Measurements from ENCODE around the gene HMSD.
A peak's percentile ranks its signal among the peaks of the same experiment; 100 is the strongest.

Gene HMSD

DNA sequence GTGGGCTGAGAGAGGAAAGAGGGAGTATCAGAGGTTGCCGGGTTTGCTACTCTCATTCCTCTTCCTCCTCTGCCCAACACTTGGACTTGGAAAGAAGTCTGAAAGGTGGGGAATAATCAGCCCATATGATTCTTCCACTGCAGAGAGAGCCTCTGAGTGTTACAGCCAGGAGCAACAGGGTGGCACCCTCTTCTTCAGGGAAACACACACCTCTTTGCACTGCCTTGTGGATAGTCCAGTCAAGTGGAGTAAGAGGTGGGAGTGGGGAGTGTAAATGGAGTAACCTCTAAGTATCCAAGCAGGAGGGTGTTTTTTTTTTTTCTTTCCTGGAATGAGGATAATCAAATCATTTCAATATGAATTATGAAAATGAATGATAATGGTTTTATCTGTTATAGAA, 11.8 kb downstream of the HMSD start:
- DNase-seq: no peak

DNA sequence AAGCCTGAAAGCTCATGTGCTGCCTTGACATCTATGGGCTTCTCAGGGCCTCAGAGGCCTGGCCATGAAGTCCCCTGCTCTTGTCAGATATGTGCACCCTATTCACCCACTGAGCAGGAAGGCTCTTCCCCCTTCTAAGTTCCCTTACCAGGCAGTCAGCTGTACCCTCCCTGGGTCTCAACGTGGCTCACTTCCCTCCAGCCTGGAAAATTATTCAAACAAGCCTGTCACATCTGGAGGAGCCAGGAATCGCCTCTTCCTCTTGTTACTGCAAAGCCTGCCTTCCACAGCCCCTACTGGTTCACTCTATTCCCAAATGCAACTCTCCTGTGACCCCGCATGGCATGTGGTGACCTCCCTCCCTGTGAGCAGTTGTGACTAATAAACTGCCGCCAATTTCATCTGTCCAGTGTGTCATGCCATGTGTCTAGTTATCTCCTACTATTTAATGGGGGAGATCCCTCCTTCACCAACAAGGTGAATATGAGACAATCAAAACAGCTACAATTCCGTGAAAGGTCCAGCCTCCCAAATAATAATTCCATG, 12.4 kb downstream of the HMSD start:
- DNase-seq: no peak

DNA sequence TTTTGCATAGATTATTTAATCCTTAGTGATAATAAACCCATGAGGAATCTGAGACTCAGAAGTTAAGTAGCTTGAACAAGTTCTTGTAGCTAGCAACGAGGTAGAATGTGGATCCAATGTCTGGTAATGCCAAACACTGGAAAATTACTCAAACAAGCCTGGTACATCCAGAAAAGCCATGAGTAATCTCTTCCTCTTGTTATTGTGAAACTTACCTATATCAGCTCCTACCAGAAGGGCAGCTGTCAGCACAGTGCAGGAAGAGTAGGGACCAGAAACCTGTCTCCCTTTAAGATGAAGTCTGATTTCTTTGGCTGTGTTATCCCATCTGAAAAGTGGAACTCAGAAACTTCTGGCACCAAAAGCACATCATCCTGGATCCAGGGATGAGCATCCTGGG, 13.0 kb downstream of the HMSD start:
- DNase-seq: no peak

DNA sequence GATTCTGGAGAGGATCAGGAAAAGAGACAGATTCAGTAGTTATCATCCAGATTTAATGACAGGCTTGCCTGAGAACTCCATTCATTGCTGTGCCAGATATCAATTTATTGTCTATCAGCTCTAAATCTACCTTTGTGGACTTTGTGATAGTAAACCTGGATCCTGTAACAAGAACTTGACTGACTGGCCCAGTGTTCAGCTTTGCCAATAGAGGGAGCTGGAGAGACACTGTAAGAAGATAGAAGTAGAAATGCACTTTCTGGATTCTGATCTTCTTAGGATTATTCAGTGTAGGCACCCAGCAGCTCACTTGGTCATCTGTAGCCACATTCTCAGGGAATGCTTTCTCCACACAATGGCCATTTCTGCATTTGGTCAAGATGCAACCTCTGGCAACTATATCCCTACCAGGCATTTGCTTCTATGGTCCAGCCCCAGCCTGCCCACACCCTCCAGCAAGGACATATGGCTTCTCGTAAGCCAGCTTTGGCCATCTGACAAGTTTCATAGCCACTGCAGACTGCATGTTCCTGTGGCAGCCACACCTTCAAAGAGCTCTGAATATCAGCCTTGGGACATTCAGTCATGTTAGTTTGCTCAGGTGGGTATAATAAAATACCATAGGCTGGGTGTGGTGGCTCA, 14.6 kb downstream of the HMSD start:
- DNase-seq: peak; percentile 64 to 67

DNA sequence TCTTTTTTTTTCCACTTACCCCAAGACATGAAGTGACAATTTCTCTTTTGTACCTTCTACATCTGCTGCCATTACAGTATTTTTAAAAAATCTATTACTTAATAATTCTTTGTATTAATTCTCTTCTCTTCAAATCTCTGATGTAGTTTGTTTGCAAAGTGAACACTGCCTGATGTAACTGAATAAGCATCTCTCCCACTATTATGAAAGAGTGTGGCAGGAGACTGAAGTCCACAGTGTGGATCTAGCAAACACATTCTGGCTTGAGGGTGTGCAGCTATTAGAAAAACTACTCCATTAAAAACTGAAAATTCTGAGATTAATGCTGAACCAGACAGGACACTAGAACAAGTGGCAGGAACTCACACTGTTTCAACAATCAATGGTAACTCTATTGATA, 15.8 kb downstream of the HMSD start:
- no peak for DNase-seq

DNA sequence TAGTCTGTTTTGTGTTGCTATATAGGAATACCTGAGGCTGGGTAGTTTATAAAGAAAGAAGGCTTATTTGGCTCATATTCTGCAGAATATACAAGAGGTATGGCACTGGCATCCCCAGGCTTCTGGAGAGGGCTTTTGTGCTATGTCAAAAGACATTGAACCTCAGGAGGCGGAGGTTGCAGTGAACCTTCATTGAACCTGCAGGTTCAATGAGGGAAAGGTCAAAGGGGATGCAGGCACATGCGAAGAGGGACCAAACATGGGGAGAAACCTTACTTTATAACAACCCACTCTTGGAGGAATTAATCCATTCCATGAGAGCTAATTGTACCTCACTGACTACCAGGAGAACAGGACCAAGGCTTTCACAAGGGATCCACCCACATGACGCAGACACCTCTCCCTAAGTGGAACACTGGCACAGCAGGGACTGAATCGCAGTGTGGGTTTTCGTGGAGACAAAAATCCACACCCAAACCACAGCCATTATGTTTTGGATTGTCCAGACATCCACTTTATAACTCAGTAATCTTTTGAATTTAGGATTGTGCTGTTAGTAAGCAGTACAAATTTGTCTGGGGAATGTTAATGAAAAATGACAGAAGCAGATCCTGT, 16.7 kb downstream of the HMSD start:
- no peak for DNase-seq

DNA sequence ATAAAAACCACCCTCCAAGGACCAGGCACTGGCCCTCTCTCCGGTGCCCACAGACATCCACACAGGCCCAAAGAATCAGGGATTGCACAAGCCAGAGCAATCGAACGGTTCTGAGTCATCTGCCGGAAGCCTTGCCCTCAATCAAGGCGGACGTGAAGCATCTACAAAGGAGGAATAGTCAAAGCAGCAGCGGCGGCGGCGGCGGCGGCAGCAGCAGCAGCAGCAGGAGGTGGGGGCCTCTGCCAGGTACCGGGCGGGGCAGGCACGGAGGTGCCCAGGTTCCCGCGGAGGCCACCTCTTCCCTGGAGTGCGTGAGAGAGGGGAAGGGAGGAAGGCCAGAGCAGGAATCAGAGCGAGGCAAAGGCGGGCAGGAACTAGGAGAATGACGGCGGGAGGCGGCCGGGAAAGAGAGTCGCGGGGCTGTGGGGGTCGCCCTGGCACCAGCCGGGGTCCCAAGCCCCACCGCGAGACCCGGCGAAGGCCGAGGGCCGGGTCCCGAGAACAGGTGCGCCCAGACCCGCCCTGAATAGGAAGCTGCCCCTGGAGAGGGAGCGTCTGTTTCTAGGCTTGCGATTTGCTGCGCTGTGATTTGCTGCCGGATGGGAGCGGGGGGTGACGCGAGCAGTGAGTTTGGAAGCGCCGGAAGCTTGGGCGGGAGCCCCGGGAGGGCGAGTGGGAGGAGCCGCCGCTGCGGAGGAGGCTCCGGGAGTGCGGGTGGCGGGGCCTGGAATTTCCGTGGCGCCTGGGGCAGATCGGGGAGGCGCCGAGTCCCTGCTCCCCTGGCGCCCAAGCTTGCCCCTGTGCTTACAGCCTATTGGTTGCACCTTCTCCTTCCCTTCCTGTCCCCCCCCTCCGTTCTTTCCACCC, 21.1 kb downstream of the HMSD start, which contains the start of gene SERPINB8:
Gene SERPINB8 (plus strand): TSS at position 140 of the 867 bp plus-strand sequence. CDS start 8,228 bp downstream, outside the sequence.
- peak; percentile 80 to 83 for DNase-seq

DNA sequence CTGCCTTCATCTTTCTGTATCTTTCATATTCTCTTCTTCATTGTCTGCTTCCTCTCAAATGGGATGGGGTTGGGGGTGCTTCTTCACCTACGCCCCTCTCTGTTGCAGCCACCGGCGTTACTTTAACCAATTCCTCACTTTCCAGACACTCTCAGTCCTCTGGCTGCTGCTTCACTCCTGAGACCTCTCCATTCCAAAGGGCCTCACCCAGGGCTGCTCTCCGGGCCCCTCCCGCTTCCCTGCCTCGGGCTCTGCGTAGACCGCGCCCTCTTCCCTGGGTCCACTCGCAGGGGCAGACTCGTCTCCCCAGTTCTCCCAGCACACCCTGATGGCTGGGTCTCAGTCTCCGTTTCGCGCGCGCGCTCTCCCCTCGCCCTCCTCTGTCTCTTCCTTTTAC, 21.7 kb downstream of the HMSD start:
- DNase-seq: no peak

DNA sequence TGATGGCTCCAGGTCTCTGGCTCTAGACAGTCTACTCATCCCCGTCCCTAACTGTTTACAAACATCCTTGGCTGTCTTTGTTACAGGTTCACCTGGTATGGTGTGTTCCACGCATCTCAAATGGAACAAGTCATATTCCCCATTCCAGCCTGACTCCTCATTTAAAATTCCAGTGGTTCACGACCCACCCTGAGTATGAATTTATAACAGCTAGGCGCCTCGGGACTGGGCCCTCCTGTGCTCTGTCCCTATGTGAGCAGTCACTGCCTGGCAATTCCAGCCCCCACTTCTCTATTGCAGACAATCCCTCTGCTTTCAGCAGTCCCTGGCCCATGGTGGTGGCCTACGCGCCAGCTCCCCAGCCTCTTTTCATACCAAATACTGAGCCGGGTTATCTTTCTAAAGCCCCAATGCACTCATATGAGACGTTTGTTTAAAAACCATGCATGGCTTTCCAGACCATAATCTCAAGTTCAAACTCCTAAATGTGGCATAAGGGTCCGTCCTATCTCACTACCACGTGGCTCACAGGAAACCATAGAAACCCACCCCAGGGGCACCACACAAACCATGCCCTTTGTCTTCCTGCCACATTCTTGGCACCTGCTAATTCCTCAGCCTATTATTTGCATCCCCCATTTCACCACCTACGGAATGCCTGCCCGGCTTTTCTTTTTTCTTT, 22.4 kb downstream of the HMSD start:
- no peak for DNase-seq

DNA sequence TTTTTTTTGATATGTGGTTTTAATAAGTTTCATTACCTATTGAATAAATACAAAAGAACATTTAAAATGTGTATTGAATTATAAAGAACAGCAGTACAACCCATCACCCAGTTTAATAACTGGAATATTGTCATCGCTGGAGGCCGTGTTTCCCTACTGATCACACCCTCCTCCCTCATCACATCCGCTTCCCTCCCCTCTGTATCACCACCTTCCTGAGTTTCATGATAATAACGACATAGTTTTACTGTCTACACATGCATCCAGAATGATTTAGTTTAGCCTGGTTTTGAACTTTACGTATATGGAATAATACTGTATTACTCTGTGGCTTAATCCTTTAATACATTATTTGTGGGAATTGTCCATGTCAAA, 22.9 kb downstream of the HMSD start:
- no peak for DNase-seq

DNA sequence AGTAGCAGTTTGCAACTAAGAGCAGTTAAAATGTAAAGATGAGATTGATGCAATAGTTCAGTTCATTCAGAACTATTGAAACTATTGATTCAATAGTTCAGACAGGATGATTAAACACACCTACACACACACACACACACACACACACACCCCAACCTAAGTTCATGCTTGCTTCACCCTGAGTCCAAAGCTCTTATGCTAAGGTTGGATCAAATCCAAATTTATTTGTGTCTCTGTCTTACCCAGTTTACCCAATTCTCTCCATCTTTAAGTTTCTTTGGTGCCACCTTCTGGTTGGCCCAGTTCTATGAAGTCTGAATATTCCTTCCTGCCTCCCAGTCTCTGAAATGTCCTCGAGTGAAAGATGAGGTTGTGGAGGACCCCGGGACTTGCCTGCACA, 25.9 kb downstream of the HMSD start:
- DNase-seq: peak in 1 of 2 donors; percentile 40

DNA sequence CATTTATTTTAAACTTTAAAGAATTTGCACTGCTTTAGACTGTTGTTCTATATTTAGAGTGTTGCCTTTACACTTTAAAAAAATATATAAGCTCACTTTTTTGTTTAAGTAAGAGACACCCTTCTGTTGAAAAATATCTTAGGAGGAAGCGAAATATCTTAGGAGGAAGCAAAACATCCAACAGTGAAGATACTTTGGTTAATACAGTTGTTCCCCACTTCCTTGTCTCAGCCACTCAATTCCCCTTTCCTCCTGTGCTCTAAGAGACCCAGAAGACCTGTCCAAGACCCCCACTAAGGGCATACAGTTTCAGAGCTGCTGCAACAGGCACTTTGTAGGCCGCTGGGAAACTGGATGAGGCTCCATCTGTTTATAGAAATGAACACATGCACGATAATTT, 26.5 kb downstream of the HMSD start:
- no peak for DNase-seq

DNA sequence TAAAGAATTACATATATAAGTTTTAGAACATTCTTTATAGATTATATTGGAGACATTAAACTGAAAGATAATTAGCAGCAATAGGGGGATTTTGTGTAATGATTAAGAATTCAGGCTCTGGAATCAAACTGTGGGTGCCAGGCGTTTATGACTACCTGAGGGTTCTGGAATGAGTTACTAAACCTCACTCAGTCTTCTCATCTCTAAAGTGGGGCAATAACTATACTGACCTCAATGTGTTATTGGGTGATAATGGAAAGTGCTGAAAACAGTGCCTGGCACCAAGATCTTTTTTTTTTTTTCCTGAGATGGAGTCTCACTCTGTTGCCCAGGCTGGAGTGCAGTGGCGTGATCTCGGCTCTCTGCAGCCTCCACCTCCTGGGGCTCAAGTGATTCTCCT, 27.9 kb downstream of the HMSD start:
- no peak for DNase-seq

DNA sequence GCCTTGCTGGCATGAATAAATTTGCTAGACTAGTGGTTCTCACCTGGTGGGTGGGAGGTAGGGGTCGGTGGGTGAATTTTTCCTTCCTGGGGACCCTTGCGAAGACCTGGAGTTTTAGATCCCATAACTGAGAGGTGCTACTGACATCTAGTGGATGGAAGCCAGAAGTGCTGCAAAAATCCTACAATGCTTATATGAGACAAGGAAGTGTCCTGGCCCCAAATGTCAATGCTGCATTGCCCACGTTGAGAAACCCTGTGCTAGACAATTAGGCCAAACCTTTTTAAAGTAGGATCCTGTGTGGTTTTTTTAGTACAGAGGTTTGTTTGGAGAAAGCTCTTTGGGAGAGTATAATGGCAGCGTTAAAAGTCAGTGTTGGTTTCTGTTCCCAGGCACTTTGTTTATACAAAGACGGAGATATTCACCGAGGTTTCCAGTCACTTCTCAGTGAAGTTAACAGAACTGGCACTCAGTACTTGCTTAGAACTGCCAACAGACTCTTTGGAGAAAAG, 30.4 kb downstream of the HMSD start:
- peak; percentile 35 to 60 for DNase-seq

DNA sequence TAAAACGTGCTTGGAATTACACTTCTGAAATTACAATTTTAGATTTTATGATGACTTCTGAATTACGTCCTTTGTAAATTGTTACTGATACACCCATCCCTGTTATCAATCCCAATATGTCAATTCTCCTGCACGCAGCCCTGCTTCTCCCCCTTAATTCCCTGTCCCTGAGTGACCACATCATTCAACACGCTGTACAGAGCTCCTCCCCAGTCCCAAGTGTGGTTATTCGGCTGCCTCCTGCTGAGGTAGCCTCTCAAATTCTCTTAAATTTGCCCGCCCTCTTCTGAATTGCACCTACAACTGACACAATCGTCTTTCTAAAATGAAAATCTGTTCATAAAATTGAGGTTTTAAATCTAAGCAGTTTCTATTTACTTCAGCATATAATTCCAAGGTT, 30.9 kb downstream of the HMSD start:
- DNase-seq: no peak

DNA sequence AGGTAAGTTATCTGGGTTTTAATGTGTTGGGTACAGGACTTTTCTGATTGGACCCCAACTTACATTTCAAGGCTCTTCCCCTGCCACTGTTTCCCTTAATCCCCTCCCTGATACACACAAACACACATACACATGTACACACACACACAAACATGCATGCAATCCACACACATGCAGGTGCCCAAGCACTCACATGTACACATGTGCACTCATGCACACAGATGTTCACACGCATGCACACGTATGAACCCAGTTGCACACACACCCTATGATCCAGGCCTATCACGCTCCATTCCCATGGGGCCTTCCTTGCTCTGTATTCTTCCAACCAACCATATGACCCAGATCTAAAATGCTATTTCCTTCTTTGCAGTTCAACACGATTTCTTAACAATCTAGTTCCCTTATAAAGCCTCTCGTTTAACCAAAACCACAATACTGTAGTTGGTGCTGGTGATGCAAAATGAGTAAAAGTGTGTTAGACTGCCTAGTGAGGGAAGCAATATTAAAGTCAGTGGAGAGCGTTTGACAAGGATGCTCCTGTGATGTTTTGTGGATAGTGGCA, 31.9 kb downstream of the HMSD start:
- no peak for DNase-seq

DNA sequence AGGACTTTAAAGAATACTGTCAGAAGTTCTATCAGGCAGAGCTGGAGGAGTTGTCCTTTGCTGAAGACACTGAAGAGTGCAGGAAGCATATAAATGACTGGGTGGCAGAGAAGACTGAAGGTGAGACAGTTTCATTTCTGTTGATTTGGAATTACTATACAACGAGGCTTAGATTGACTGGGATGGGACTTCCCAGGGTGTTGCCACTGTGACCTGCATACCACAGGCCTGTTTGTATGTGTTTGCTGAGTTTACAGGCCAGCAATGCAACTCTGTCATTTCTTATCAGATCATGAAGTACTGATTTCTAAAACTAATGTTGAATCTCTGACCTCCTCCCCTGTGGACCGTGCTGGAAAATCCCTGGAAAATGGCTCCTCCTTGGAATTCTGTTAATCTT, 32.6 kb downstream of the HMSD start:
- DNase-seq: no peak

DNA sequence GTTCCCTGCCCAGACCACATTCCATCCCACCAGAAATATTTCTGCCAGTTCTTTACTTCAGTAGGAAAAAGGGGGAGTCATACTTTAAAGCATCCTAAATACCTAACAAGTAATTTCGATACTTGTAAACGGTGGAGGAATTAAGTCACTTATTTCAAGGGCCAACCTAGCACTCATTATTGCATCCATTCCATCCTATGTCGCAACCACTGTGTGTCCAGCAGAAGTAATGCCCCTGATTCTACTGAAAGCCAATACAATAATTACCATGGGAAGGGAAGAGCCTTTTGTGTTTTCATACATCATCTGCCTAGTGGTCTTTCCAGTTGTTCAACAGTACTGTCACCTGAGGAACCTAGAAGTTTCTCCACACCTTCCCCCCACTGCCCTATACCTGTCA, 33.3 kb downstream of the HMSD start:
- no peak for DNase-seq

DNA sequence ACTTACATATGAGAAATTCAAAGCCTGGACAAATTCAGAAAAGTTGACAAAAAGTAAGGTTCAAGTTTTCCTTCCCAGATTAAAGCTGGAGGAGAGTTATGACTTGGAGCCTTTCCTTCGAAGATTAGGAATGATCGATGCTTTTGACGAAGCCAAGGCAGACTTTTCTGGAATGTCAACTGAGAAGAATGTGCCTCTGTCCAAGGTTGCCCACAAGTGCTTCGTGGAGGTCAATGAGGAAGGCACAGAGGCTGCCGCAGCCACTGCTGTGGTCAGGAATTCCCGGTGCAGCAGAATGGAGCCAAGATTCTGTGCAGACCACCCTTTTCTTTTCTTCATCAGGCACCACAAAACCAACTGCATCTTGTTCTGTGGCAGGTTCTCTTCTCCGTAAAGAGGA, 37.8 kb downstream of the HMSD start:
- no peak for DNase-seq

DNA sequence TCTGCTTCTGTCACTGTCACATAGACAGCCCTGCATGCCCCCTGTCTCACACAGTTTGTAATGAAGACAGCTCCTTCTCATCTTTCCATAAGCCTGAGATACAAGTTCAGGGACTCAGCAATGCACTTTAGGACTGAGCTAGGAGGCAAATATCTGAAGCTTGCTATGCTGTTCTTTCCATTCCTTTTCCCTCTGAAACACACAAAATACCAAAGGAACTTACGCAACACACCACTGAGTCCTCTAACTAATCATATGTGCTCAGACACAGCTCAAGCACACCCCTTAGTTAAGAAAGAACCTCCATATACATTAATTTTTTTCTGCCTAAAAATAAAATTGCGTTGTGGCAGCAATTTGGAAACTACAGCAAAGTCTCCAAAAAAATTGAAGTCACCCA, 38.6 kb downstream of the HMSD start:
- DNase-seq: no peak

DNA sequence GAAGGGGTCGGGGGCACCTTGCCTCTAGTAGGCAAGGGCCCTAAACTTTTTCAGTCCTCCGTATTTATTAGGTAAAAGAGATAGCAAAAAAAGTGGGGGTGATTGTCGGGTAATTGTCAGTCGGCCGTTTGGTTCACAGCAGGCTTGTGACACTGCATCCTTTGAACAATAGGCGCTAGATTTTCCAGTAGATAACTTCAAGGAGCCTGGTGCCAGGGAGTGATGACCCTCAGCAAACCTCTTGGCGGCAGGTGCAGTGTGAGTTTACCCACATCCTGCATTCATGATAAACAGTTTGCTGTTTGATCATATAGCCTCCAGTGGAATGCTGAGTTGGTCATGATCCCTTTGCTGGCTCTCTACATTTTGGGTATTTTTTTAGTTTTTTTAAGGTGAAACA, 43.6 kb downstream of the HMSD start:
- no peak for DNase-seq

DNA sequence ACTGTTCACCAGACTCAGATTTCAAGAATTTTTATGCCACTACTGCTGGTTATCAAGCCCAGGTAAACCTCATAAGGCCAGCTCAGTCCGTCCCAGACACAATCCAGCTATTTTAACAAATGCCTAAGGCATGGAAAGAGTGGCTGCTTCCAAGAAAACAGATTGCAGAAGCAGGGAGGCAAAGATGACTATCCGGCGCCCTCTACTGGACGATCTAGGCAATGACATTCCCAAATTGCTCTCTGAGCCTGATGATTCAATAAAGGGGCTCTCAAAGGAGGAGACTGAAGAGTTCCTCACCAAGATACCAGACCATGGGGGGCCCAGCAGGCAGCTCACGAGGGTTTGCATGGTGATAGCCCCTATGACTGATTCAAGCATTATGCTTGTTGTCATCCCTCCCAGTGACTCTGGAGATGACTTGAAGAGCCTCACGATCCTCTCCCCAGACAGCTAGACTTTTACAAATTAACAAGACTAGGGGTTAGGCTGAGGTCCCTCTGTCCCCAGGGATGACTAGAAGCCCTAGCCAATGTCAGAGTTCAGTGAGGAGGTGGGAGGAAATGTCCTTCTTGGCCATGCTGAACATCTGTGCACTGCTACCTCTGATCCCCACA, 45.8 kb downstream of the HMSD start:
- DNase-seq: peak; percentile 18 to 38
